Hepatocyte (in vitro differentiated cells): ENCODE measurements around the gene LDLRAD3.

Source experiments
- CTCF ChIP-seq: fragments of 200-600 bp; sonication (generic); IDR thresholded peaks from 2 replicates; pipeline ENCODE4 v1.5.1; 2016; ENCODE audit warnings: antibody characterized with exemption, mild to moderate bottlenecking; ENCODE audit not compliant: poor library complexity
- EZH2 ChIP-seq: fragments of 200-600 bp; sonication (generic); IDR thresholded peaks from 2 replicates; pipeline ENCODE4 v1.6.1; 2016; ENCODE audit warnings: antibody characterized with exemption, mild to moderate bottlenecking, borderline replicate concordance

- TF ChIP-seq CTCF: no peak
- TF ChIP-seq EZH2: no peak
Observed at GRCh38 chr11:35907648-35908431, 36.0 kb upstream of the LDLRAD3 start.
